HEK293 (cell line): Measurements from ENCODE around the gene HES5.

Source experiments
- CTCF ChIA-PET: fragments of 350-600 bp; formaldehyde crosslinking; extraction: SDS; loops from one replicate; lab custom pipeline; 2021; ENCODE audit warnings: antibody characterized with exemption; lab: Yijun Ruan, JAX
- POLR2A ChIA-PET: fragments of 300-600 bp; formaldehyde crosslinking; extraction: SDS; loops from one replicate; lab custom pipeline; 2020; ENCODE audit warnings: antibody characterized with exemption, inconsistent platforms; lab: Yijun Ruan, JAX
- H3K27ac ChIP-seq: fragments of 200-500 bp; sonication (Bioruptor generic); 2 replicates; pipeline ENCODE4 v1.5.1; 2014; ENCODE audit warnings: low read depth, low read length, control low read depth, inconsistent platforms; ENCODE audit errors: extremely low read depth
- H3K36me3 ChIP-seq, 2 experiments: fragments of 200-500 bp in 1 of 2; sonication (Bioruptor generic) in 1 of 2; 1 replicate in 1 of 2; 2 replicates in 1 of 2; pipeline ENCODE4 v1.5.1; 2014 to 2017; ENCODE audit warnings: inconsistent platforms in 2 of 2, low read length in 2 of 2; ENCODE audit not compliant: control insufficient read depth in 2 of 2, insufficient read depth in 1 of 2
- H3K4me1 ChIP-seq: fragments of 200-500 bp; sonication (Bioruptor generic); 2 replicates; pipeline ENCODE4 v1.5.1; 2014; ENCODE audit warnings: mild to moderate bottlenecking, low read length, inconsistent platforms; ENCODE audit not compliant: control insufficient read depth, insufficient read depth
- H3K4me3 ChIP-seq: 2 replicates; pipeline ENCODE4 v1.5.1; 2011; ENCODE audit warnings: low read depth, mild to moderate bottlenecking, control low read depth, low read length, moderate library complexity
- H3K9me3 ChIP-seq: fragments of 200-500 bp; sonication (Bioruptor generic); 2 replicates; pipeline ENCODE4 v1.5.1; 2014; ENCODE audit warnings: low read depth, low read length, inconsistent platforms; ENCODE audit not compliant: control insufficient read depth, insufficient read depth
- EGR2 ChIP-seq: fragments of 450-650 bp; formaldehyde crosslinking; IDR thresholded peaks from 2 replicates; pipeline ENCODE4 v1.5.1; 2016; ENCODE audit warnings: low read depth, missing biosample characterization, missing genetic modification characterization
- HOXD13 ChIP-seq: sonication (generic); formaldehyde crosslinking; IDR thresholded peaks from 2 replicates; pipeline ENCODE4 v1.8.0; 2022; ENCODE audit warnings: missing genetic modification reagents, borderline replicate concordance
- KLF8 ChIP-seq: fragments of 450-650 bp; formaldehyde crosslinking; IDR thresholded peaks from 2 replicates; pipeline ENCODE4 v1.5.1; 2016; ENCODE audit warnings: missing biosample characterization, missing genetic modification characterization
- OSR2 ChIP-seq: fragments of 450-650 bp; formaldehyde crosslinking; IDR thresholded peaks from 2 replicates; pipeline ENCODE4 v1.5.1; 2016; ENCODE audit warnings: missing biosample characterization, missing genetic modification characterization
- REPIN1 ChIP-seq: fragments of 450-650 bp; formaldehyde crosslinking; IDR thresholded peaks from 2 replicates; pipeline ENCODE4 v1.5.1; 2017; ENCODE audit warnings: missing biosample characterization, missing genetic modification characterization, low read depth
- SETDB1 ChIP-seq: IDR thresholded peaks from one replicate; pipeline ENCODE4 v1.6.1; 2017; ENCODE audit warnings: mild to moderate bottlenecking, low read length, moderate library complexity, mixed read lengths; ENCODE audit not compliant: insufficient read length
- SP7 ChIP-seq: fragments of 450-650 bp; formaldehyde crosslinking; IDR thresholded peaks from 2 replicates; pipeline ENCODE4 v1.5.1; 2016; ENCODE audit warnings: missing biosample characterization, missing genetic modification characterization
- YY2 ChIP-seq: fragments of 450-650 bp; formaldehyde crosslinking; IDR thresholded peaks from 2 replicates; pipeline ENCODE4 v1.5.1; 2016; ENCODE audit warnings: missing biosample characterization, missing genetic modification characterization
- ZFHX2 ChIP-seq: fragments of 450-650 bp; formaldehyde crosslinking; conservative IDR thresholded peaks from 2 replicates; pipeline ENCODE4 v1.5.1; 2016; ENCODE audit warnings: missing biosample characterization, missing genetic modification characterization
- ZFP3 ChIP-seq: fragments of 450-650 bp; formaldehyde crosslinking; IDR thresholded peaks from 2 replicates; pipeline ENCODE4 v1.5.1; 2016; ENCODE audit warnings: low read depth, missing biosample characterization, missing genetic modification characterization
- ZNF133 ChIP-seq: fragments of 450-650 bp; formaldehyde crosslinking; IDR thresholded peaks from 2 replicates; pipeline ENCODE4 v1.5.1; 2016; ENCODE audit warnings: missing biosample characterization, missing genetic modification characterization
- ZNF138 ChIP-seq: fragments of 450-650 bp; formaldehyde crosslinking; IDR thresholded peaks from 2 replicates; pipeline ENCODE4 v1.5.1; 2016; ENCODE audit warnings: missing biosample characterization, missing genetic modification characterization, borderline replicate concordance
- ZNF175 ChIP-seq: fragments of 450-650 bp; formaldehyde crosslinking; IDR thresholded peaks from 2 replicates; pipeline ENCODE4 v1.5.1; 2016; ENCODE audit warnings: missing biosample characterization, missing genetic modification characterization
- ZNF202 ChIP-seq: fragments of 450-650 bp; formaldehyde crosslinking; IDR thresholded peaks from 2 replicates; pipeline ENCODE4 v1.5.1; 2016; ENCODE audit warnings: missing biosample characterization, missing genetic modification characterization, borderline replicate concordance
- ZNF221 ChIP-seq: fragments of 450-650 bp; formaldehyde crosslinking; IDR thresholded peaks from 2 replicates; pipeline ENCODE4 v1.5.1; 2017; ENCODE audit warnings: missing biosample characterization, missing genetic modification characterization, borderline replicate concordance
- ZNF24 ChIP-seq: fragments of 450-650 bp; formaldehyde crosslinking; IDR thresholded peaks from 2 replicates; pipeline ENCODE4 v1.5.1; 2016; ENCODE audit warnings: missing biosample characterization, missing genetic modification characterization
- ZNF335 ChIP-seq: fragments of 450-650 bp; formaldehyde crosslinking; conservative IDR thresholded peaks from 2 replicates; pipeline ENCODE4 v1.5.1; 2016; ENCODE audit warnings: missing biosample characterization, missing genetic modification characterization
- ZNF549 ChIP-seq: fragments of 450-650 bp; IDR thresholded peaks from 2 replicates; pipeline ENCODE4 v1.5.1; 2018; ENCODE audit warnings: missing biosample characterization, missing genetic modification characterization, mild to moderate bottlenecking, inconsistent platforms, moderate library complexity
- ZNF561 ChIP-seq: fragments of 450-650 bp; IDR thresholded peaks from 2 replicates; pipeline ENCODE4 v1.5.1; 2018; ENCODE audit warnings: missing biosample characterization, missing genetic modification characterization, borderline replicate concordance
- ZNF621 ChIP-seq: fragments of 450-650 bp; formaldehyde crosslinking; IDR thresholded peaks from 2 replicates; pipeline ENCODE4 v1.5.1; 2017; ENCODE audit warnings: missing biosample characterization, missing genetic modification characterization
- ZNF624 ChIP-seq: fragments of 450-650 bp; formaldehyde crosslinking; IDR thresholded peaks from 2 replicates; pipeline ENCODE4 v1.5.1; 2017; ENCODE audit warnings: missing biosample characterization, missing genetic modification characterization
- ZNF658 ChIP-seq: fragments of 450-650 bp; formaldehyde crosslinking; IDR thresholded peaks from 2 replicates; pipeline ENCODE4; 2016; ENCODE audit warnings: missing biosample characterization, missing genetic modification characterization
- ZNF777 ChIP-seq: fragments of 450-650 bp; formaldehyde crosslinking; IDR thresholded peaks from 2 replicates; pipeline ENCODE4 v1.5.1; 2017; ENCODE audit warnings: missing biosample characterization, missing genetic modification characterization, borderline replicate concordance
- ZNF830 ChIP-seq: fragments of 450-650 bp; IDR thresholded peaks from 2 replicates; pipeline ENCODE4 v1.5.0; 2018; ENCODE audit warnings: missing biosample characterization, missing genetic modification characterization, low read depth, mild to moderate bottlenecking, moderate library complexity
- TF ChIP-seq, protein P1 (sequence below): fragments of 450-650 bp; formaldehyde crosslinking; IDR thresholded peaks from 2 replicates; pipeline ENCODE4 v1.5.1; 2016; ENCODE audit warnings: missing biosample characterization, missing genetic modification characterization
- TF ChIP-seq, protein P2 (sequence below): IDR thresholded peaks from 2 replicates; pipeline ENCODE4 v1.6.1; 2011; ENCODE audit warnings: mild to moderate bottlenecking, low read depth, low read length, borderline replicate concordance
- TF ChIP-seq, protein P3 (sequence below): fragments of 450-650 bp; formaldehyde crosslinking; IDR thresholded peaks from 2 replicates; pipeline ENCODE4 v1.5.1; 2016; ENCODE audit warnings: missing biosample characterization, missing genetic modification characterization

Gene HES5

DNA sequence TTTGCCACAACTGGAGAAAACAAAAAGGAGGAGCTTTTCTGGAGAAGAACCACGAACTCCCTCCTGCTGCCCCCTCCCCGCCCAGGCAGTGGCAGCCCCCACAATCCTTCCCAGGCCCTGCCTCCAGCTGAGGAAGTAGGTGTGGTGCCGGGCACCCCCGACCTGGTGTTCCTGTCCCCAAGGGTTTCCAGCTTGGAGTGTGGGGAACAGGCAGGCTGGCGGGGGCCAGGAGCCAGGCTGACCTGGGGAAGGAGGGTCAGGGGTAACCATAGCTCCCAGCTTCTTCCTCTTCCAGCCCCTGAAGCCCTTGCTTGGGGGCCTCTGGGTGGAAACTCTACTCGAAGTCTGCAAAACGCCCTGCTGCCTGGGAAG, 4.2 kb upstream of the HES5 start:
- H3K9me3 ChIP-seq: no peaks in the 10 kb centered on the region
- CTCF ChIA-PET: interaction anchor here (1.2 to 2.9 kb wide), 4 partner anchors 10 to 339 kb away, joined by 3 to 9 read pairs (median 4); partner anchors contain the start of gene FAAP20
- no peak for TF ChIP-seq REPIN1
- TF ChIP-seq ZFHX2: 0 out of 2 replicates have a peak, but pooled peaks have one; percentile 8
- no peak for TF ChIP-seq ZNF621 (tag by site-specific recombination)
- TF ChIP-seq ZNF24: no peak
- H3K4me3 ChIP-seq: no peak overlapping the region
- POLR2A ChIA-PET: interaction anchor here (2.0 kb wide), 1 partner anchor 8 kb away, joined by 16 read pairs; the partner anchor contains the start of gene PANK4
- no peak overlapping the region for H3K27ac ChIP-seq
- no peaks in the 10 kb centered on the region for H3K36me3 ChIP-seq
- H3K4me1 ChIP-seq: no peaks in the 10 kb centered on the region

GRCh38 chr1:2533365-2533764, 3.3 kb upstream of the HES5 start:
- no peaks in the 10 kb centered on the region for H3K9me3 ChIP-seq
- CTCF ChIA-PET: interaction anchor here (0.6 to 2.9 kb wide), 3 partner anchors 14 to 149 kb away, joined by 3 to 9 read pairs (median 5); no protein-coding TSS in a partner anchor
- H3K4me1 ChIP-seq: no peaks in the 10 kb centered on the region
- H3K27ac ChIP-seq: no peak overlapping the region
- POLR2A ChIA-PET: interaction anchor here (1.1 kb wide), 1 partner anchor 13 kb away, joined by 4 read pairs; no protein-coding TSS in a partner anchor
- H3K4me3 ChIP-seq: no peak overlapping the region
- no peak for TF ChIP-seq ZNF335 (tag by site-specific recombination)
- no peak for TF ChIP-seq ZNF221 (tag by site-specific recombination)
- TF ChIP-seq, protein P1, sequence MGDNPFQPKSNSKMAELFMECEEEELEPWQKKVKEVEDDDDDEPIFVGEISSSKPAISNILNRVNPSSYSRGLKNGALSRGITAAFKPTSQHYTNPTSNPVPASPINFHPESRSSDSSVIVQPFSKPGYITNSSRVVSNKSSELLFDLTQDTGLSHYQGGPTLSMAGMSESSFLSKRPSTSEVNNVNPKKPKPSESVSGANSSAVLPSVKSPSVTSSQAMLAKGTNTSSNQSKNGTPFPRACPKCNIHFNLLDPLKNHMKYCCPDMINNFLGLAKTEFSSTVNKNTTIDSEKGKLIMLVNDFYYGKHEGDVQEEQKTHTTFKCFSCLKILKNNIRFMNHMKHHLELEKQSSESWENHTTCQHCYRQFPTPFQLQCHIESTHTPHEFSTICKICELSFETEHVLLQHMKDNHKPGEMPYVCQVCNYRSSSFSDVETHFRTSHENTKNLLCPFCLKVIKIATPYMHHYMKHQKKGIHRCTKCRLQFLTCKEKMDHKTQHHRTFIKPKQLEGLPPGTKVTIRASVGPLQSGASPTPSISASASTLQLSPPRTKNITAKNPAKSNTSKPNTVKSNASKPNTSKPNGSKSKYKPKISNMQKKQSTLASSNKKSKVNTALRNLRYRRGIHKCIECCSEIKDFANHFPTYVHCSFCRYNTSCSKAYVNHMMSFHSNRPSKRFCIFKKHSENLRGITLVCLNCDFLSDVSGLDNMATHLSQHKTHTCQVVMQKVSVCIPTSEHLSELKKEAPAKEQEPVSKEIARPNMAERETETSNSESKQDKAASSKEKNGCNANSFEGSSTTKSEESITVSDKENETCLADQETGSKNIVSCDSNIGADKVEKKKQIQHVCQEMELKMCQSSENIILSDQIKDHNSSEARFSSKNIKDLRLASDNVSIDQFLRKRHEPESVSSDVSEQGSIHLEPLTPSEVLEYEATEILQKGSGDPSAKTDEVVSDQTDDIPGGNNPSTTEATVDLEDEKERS: no peak
- no peak for TF ChIP-seq HOXD13 (CRISPR knock-in tag)
- TF ChIP-seq KLF8 (tag by site-specific recombination): no peak
- no peak for TF ChIP-seq OSR2 (tag by site-specific recombination)
- TF ChIP-seq, protein P2, sequence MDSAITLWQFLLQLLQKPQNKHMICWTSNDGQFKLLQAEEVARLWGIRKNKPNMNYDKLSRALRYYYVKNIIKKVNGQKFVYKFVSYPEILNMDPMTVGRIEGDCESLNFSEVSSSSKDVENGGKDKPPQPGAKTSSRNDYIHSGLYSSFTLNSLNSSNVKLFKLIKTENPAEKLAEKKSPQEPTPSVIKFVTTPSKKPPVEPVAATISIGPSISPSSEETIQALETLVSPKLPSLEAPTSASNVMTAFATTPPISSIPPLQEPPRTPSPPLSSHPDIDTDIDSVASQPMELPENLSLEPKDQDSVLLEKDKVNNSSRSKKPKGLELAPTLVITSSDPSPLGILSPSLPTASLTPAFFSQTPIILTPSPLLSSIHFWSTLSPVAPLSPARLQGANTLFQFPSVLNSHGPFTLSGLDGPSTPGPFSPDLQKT: no peak
- H3K36me3 ChIP-seq: peaks cover 0 to 6% of the 10 kb centered on the region in 2 experiments; a peak in 1 of 3 replicates

DNA sequence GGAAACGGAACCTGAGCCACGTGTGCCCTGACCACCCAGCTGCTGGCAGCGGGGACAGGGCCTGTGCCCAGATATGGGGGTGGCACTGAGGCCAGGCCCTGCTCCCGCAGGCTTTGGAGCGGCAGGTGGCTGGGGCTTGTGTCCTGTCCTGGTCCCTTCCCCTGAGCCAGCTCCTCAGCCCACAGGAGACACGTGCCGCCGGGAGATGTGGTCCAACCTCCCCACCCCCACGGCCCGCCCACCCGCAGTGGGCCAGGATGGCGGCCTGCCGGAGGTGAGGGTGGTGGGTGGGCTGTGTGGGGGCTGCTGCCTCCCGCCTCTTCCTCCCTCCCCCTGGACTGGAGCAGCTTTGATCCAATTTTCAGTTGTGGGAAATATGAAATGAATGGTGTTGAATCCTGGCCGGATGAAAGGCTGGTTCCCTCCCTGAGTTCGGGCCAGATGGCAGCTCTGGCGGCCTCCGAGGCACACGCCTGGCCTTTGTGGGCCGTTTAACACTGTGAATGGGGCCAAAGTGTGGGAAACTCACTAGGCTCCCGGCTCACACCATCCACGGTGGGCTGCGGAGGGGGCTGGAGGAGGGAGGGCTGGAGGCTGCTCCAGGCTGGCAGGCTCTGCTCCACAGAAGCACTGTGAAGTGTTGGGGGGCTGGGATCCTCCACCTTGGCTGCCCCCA, 2.6 kb upstream of the HES5 start:
- CTCF ChIA-PET: interaction anchor here (0.6 kb wide), 1 partner anchor 149 kb away, joined by 5 read pairs; no protein-coding TSS in a partner anchor
- POLR2A ChIA-PET: interaction anchor here (1.0 to 1.1 kb wide), 2 partner anchors 13 to 1157 kb away, joined by 3 to 4 read pairs; partner anchors contain the start of gene AURKAIP1
- H3K36me3 ChIP-seq: peaks cover 0 to 6% of the 10 kb centered on the region in 2 experiments; a peak in 1 of 3 replicates
- H3K4me3 ChIP-seq: no peak overlapping the region
- H3K9me3 ChIP-seq: no peaks in the 10 kb centered on the region
- H3K27ac ChIP-seq: no peak overlapping the region
- H3K4me1 ChIP-seq: no peaks in the 10 kb centered on the region
- TF ChIP-seq YY2 (no peak), ZNF621 (tag by site-specific recombination) (no peak), ZNF175 (tag by site-specific recombination) (no peak), ZNF777 (tag by site-specific recombination) (no peak), ZNF658 (no peak), ZNF202 (tag by site-specific recombination) (no peak), ZNF133 (no peak), SP7 (tag by site-specific recombination) (no peak), ZNF549 (tag by site-specific recombination) (no peak), ZNF561 (tag by site-specific recombination) (no peak), EGR2 (tag by site-specific recombination) (peak; percentile 82), ZNF138 (tag by site-specific recombination) (no peak), ZNF830 (tag by site-specific recombination) (no peak), ZNF221 (tag by site-specific recombination) (no peak), SETDB1 (no peak), ZFP3 (no peak), ZNF624 (tag by site-specific recombination) (no peak)
- TF ChIP-seq, protein P3, sequence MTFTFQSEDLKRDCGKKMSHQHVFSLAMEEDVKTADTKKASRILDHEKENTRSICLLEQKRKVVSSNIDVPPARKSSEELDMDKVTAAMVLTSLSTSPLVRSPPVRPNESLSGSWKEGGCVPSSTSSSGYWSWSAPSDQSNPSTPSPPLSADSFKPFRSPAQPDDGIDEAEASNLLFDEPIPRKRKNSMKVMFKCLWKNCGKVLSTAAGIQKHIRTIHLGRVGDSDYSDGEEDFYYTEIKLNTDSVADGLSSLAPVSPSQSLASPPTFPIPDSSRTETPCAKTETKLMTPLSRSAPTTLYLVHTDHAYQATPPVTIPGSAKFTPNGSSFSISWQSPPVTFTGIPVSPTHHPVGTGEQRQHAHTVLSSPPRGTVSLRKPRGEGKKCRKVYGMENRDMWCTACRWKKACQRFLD (tag by site-specific recombination): no peak
